Thyroid gland (tissue), 4 donors: ENCODE data around the gene ATP9B. TPM values are rescaled to one million over a fixed set of nuclear protein-coding genes. Genes with fewer than 3 reads are reported as not detected.

ENCODE experiments used
- DNase-seq, 2 donors: peaks; one replicate each; pipeline ENCODE4 v3.0.0-alpha.2; 2019
- H3K27ac ChIP-seq, 3 donors: fragments of 200-600 bp; sonication (generic); 1 replicate in 2 of 3; 2 replicates in 1 of 3; pipeline ENCODE4 v1.5.1; 2016 to 2019; ENCODE audit warnings: mild to moderate bottlenecking in 1 of 3, moderate library complexity in 1 of 3
- H3K27me3 ChIP-seq: fragments of 200-600 bp; sonication (generic); one replicate; pipeline ENCODE4 v1.5.1; 2019
- H3K36me3 ChIP-seq, 2 donors: fragments of 200-600 bp; sonication (generic); one replicate each; pipeline ENCODE4 v1.5.1; 2016 to 2019
- H3K4me1 ChIP-seq, 2 donors: fragments of 200-600 bp; sonication (generic); one replicate each; pipeline ENCODE4 v1.5.1; 2017 to 2019
- H3K4me3 ChIP-seq, 3 donors: fragments of 200-600 bp; sonication (generic); replicated peaks in 1 of 3; 1 replicate in 2 of 3; 2 replicates in 1 of 3; pipeline ENCODE4 v1.5.1; 2016; ENCODE audit warnings: mild to moderate bottlenecking in 1 of 3
- H3K9me3 ChIP-seq: fragments of 200-600 bp; sonication (generic); one replicate; pipeline ENCODE4 v1.5.1; 2017
- CTCF ChIP-seq, 6 experiments: fragments of 200-600 bp in 3 of 6; fragments of 450-650 bp in 3 of 6; sonication (generic) in 3 of 6; IDR thresholded peaks; one replicate each; pipeline ENCODE4 v1.5.1; 2016 to 2019; ENCODE audit warnings: antibody characterized with exemption in 6 of 6, mild to moderate bottlenecking in 2 of 6, inconsistent platforms in 1 of 6, moderate library complexity in 1 of 6
- POLR2A ChIP-seq, 2 donors: fragments of 450-650 bp; IDR thresholded peaks; one replicate each; pipeline ENCODE4 v1.6.1; 2017; ENCODE audit warnings: antibody characterized with exemption in 2 of 2, mild to moderate bottlenecking in 2 of 2, moderate library complexity in 1 of 2
- WGBS, 2 donors: methylation state at CpG; one replicate each; pipeline ENCODE4 v1.1.5; 2017; 5-methylcytosine and 5-hydroxymethylcytosine counted together
- intact Hi-C: fragments of 100-400 bp; cut with DNase I; formaldehyde crosslinking; loops from one replicate; pipeline ENCODE4 v1.15.1; 2023
- total RNA-seq, 4 donors: library from RNA; depleted of rRNA; stranded (reverse); fragments of >200 nt; gene quantifications; one replicate each; pipeline ENCODE4 v1.2.3, GENCODE V29; 2016

ATP9B gene
- total RNA-seq, 4 donors from 2014 or later: 30.6 to 58.1 (median 48.2) TPM

GRCh38 chr18:79218605-79219190, 149.5 kb downstream of the ATP9B start:
- 86% methylated on average over 10 of the region's 10 CpGs for WGBS, 2 donors
- Histone ChIP-seq H3K27ac (no peak overlapping the region), H3K36me3 (no peaks in the 10 kb centered on the region), H3K4me1 (peaks cover 0 to 9% of the 10 kb centered on the region in 2 donors), H3K9me3 (no peaks in the 10 kb centered on the region), H3K27me3 (no peaks in the 10 kb centered on the region), H3K4me3 (no peak overlapping the region)
- DNase-seq: no peak
- intact Hi-C loops: no loop called here
- TF ChIP-seq POLR2A (IDR thresholded peaks at IDR 0.05): no peak
- no peak for TF ChIP-seq CTCF (IDR thresholded peaks at IDR 0.05)

GRCh38 chr18:79221136-79221535, 151.9 kb downstream of the ATP9B start:
- Histone ChIP-seq H3K4me1 (peaks cover 0 to 6% of the 10 kb centered on the region in 2 donors), H3K27me3 (no peaks in the 10 kb centered on the region), H3K27ac (no peak overlapping the region), H3K4me3 (no peak overlapping the region), H3K36me3 (no peaks in the 10 kb centered on the region), H3K9me3 (no peaks in the 10 kb centered on the region)
- intact Hi-C loops: no loop called here
- TF ChIP-seq POLR2A (IDR thresholded peaks at IDR 0.05): no peak
- no peak for TF ChIP-seq CTCF (IDR thresholded peaks at IDR 0.05)
- 92 to 97% methylated on average over 5 of the region's 5 CpGs for WGBS, 2 donors
- DNase-seq: no peak

GRCh38 chr18:79222790-79223189, 153.6 kb downstream of the ATP9B start:
- Histone ChIP-seq H3K36me3 (no peaks in the 10 kb centered on the region), H3K9me3 (no peaks in the 10 kb centered on the region), H3K27me3 (no peaks in the 10 kb centered on the region), H3K4me1 (no peaks in the 10 kb centered on the region), H3K4me3 (no peak overlapping the region), H3K27ac (no peak overlapping the region)
- no peak for DNase-seq
- intact Hi-C loops: no loop called here
- TF ChIP-seq CTCF (IDR thresholded peaks at IDR 0.05) (no peak), POLR2A (IDR thresholded peaks at IDR 0.05) (no peak)
- WGBS, 2 donors: 87 to 91% methylated on average over 1 of the region's 1 CpG

GRCh38 chr18:79223431-79223830, 154.2 kb downstream of the ATP9B start:
- Histone ChIP-seq H3K9me3 (no peaks in the 10 kb centered on the region), H3K27me3 (no peaks in the 10 kb centered on the region), H3K4me3 (no peak overlapping the region), H3K27ac (no peak overlapping the region), H3K36me3 (no peaks in the 10 kb centered on the region), H3K4me1 (no peaks in the 10 kb centered on the region)
- intact Hi-C loops: no loop called here
- 92 to 93% methylated on average over 1 of the region's 1 CpG for WGBS, 2 donors
- TF ChIP-seq POLR2A (IDR thresholded peaks at IDR 0.05) (no peak), CTCF (IDR thresholded peaks at IDR 0.05) (no peak)
- DNase-seq: no peak

- Histone ChIP-seq H3K9me3 (no peaks in the 10 kb centered on the region), H3K27me3 (no peaks in the 10 kb centered on the region), H3K36me3 (no peaks in the 10 kb centered on the region), H3K4me1 (no peaks in the 10 kb centered on the region), H3K27ac (no peak overlapping the region), H3K4me3 (no peak overlapping the region)
- 91 to 98% methylated on average over 3 of the region's 3 CpGs for WGBS, 2 donors
- TF ChIP-seq CTCF (IDR thresholded peaks at IDR 0.05) (no peak), POLR2A (IDR thresholded peaks at IDR 0.05) (no peak)
- intact Hi-C loops: no loop called here
- DNase-seq: no peak
Observed at GRCh38 chr18:79224381-79224780, 155.2 kb downstream of the ATP9B start.
